HEK293 (cell line): Measurements from ENCODE around the gene KRAS.

Experiments
- HOXA7 ChIP-seq: sonication (generic); formaldehyde crosslinking; IDR thresholded peaks from 2 replicates; pipeline ENCODE4 v1.8.1; 2022; ENCODE audit warnings: missing genetic modification reagents, borderline replicate concordance
- OSR2 ChIP-seq: fragments of 450-650 bp; formaldehyde crosslinking; IDR thresholded peaks from 2 replicates; pipeline ENCODE4 v1.5.1; 2016; ENCODE audit warnings: missing biosample characterization, missing genetic modification characterization
- YY1 ChIP-seq: fragments of 450-650 bp; formaldehyde crosslinking; IDR thresholded peaks from 2 replicates; pipeline ENCODE4 v1.5.1; 2018; ENCODE audit warnings: missing biosample characterization, missing genetic modification characterization
- ZBTB7A ChIP-seq: fragments of 450-650 bp; formaldehyde crosslinking; IDR thresholded peaks from 2 replicates; pipeline ENCODE4 v1.5.1; 2016; ENCODE audit warnings: low read depth, missing biosample characterization, missing genetic modification characterization
- ZFP37 ChIP-seq: fragments of 450-650 bp; formaldehyde crosslinking; IDR thresholded peaks from 2 replicates; pipeline ENCODE4 v1.5.1; 2016; ENCODE audit warnings: missing biosample characterization, missing genetic modification characterization
- ZNF266 ChIP-seq: fragments of 450-650 bp; formaldehyde crosslinking; IDR thresholded peaks from 2 replicates; pipeline ENCODE4 v1.5.1; 2016; ENCODE audit warnings: missing biosample characterization, missing genetic modification characterization, low read depth
- ZNF350 ChIP-seq: fragments of 450-650 bp; formaldehyde crosslinking; IDR thresholded peaks from 2 replicates; pipeline ENCODE4 v1.5.0; 2017; ENCODE audit warnings: missing biosample characterization, mild to moderate bottlenecking, missing genetic modification characterization
- ZNF585B ChIP-seq: fragments of 450-650 bp; formaldehyde crosslinking; IDR thresholded peaks from 2 replicates; pipeline ENCODE4 v1.5.1; 2016; ENCODE audit warnings: missing biosample characterization, missing genetic modification characterization
- ZNF785 ChIP-seq: fragments of 450-650 bp; formaldehyde crosslinking; IDR thresholded peaks from 2 replicates; pipeline ENCODE4 v1.5.1; 2016; ENCODE audit warnings: missing biosample characterization, missing genetic modification characterization
- TF ChIP-seq, protein P1 (sequence below): fragments of 450-650 bp; formaldehyde crosslinking; IDR thresholded peaks from 2 replicates; pipeline ENCODE4 v1.5.1; 2016; ENCODE audit warnings: missing biosample characterization, missing genetic modification characterization

GRCh38 chr12:25296381-25296780 is 45.7 kb upstream of the KRAS start:
- no peak for TF ChIP-seq ZNF585B (tag by site-specific recombination)
- no peak for TF ChIP-seq ZFP37 (tag by site-specific recombination)
- TF ChIP-seq, protein P1, sequence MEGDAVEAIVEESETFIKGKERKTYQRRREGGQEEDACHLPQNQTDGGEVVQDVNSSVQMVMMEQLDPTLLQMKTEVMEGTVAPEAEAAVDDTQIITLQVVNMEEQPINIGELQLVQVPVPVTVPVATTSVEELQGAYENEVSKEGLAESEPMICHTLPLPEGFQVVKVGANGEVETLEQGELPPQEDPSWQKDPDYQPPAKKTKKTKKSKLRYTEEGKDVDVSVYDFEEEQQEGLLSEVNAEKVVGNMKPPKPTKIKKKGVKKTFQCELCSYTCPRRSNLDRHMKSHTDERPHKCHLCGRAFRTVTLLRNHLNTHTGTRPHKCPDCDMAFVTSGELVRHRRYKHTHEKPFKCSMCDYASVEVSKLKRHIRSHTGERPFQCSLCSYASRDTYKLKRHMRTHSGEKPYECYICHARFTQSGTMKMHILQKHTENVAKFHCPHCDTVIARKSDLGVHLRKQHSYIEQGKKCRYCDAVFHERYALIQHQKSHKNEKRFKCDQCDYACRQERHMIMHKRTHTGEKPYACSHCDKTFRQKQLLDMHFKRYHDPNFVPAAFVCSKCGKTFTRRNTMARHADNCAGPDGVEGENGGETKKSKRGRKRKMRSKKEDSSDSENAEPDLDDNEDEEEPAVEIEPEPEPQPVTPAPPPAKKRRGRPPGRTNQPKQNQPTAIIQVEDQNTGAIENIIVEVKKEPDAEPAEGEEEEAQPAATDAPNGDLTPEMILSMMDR (tag by site-specific recombination), result no peak
- TF ChIP-seq ZNF350 (tag by site-specific recombination), result no peak
- TF ChIP-seq OSR2 (tag by site-specific recombination), result no peak
- no peak for TF ChIP-seq YY1 (tag by site-specific recombination)
- no peak for TF ChIP-seq ZBTB7A (tag by site-specific recombination)
- no peak for TF ChIP-seq ZNF266 (tag by site-specific recombination)
- no peak for TF ChIP-seq ZNF785
- TF ChIP-seq HOXA7 (CRISPR knock-in tag), result no peak
